NB4 (cell line): ENCODE data around the gene USF3.

Experiments used
- DNase-seq: peaks from one replicate; pipeline ENCODE4 v3.0.0; 2010; ENCODE audit warnings: low read depth
- H3K4me3 ChIP-seq: one replicate; pipeline ENCODE4 v1.5.1; 2011; ENCODE audit warnings: mild to moderate bottlenecking, low read depth, low read length, moderate library complexity
- CTCF ChIP-seq: IDR thresholded peaks from one replicate; pipeline ENCODE4 v1.5.1; 2012; ENCODE audit warnings: low read depth, low read length
- MYC ChIP-seq: IDR thresholded peaks from 2 replicates; pipeline ENCODE4 v1.6.1; 2011; ENCODE audit warnings: low read depth, low read length
- POLR2A ChIP-seq: IDR thresholded peaks from 2 replicates; pipeline ENCODE4 v1.6.1; 2011; ENCODE audit warnings: mild to moderate bottlenecking; ENCODE audit not compliant: insufficient read length; ENCODE audit errors: extremely low read depth
- TF ChIP-seq, protein P1 (sequence below): IDR thresholded peaks from 2 replicates; pipeline ENCODE4 v1.6.1; 2011; ENCODE audit warnings: low read depth, low read length

USF3 gene

DNA sequence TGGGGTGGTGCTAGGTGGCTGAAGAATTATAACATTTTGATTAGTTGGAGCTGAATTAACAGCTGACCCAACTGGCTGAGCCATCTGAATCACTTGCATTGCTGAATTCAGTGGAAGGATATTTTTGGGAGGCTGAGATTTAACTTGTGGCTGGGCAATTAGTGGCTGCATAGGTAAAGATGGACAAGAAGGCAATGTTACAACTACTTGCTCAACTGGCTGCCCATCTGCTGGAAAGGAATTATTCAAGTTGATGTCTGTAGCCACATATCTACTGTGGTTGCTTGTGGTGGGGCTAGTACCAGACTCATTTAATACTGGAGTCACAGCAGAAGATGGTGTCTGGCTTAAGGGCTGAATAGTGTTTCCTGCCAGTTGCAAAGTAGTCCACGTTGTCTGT lies 36.4 kb downstream of the USF3 start:
- no peak overlapping the region for H3K4me3 ChIP-seq
- no peak for DNase-seq
- no peak for TF ChIP-seq MYC
- no peak for TF ChIP-seq CTCF
- no peak for TF ChIP-seq POLR2A
- TF ChIP-seq, protein P1, sequence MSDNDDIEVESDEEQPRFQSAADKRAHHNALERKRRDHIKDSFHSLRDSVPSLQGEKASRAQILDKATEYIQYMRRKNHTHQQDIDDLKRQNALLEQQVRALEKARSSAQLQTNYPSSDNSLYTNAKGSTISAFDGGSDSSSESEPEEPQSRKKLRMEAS: no peak

GRCh38 chr3:113659101-113659541 lies 37.3 kb downstream of the USF3 start:
- no peak overlapping the region for H3K4me3 ChIP-seq
- TF ChIP-seq POLR2A (no peak), CTCF (no peak), MYC (no peak)
- TF ChIP-seq, protein P1: no peak
- no peak for DNase-seq

GRCh38 chr3:113658107-113658506 lies 38.3 kb downstream of the USF3 start:
- no peak for DNase-seq
- no peak overlapping the region for H3K4me3 ChIP-seq
- TF ChIP-seq, protein P1: no peak
- TF ChIP-seq POLR2A: no peak
- TF ChIP-seq CTCF: no peak
- TF ChIP-seq MYC: no peak

DNA sequence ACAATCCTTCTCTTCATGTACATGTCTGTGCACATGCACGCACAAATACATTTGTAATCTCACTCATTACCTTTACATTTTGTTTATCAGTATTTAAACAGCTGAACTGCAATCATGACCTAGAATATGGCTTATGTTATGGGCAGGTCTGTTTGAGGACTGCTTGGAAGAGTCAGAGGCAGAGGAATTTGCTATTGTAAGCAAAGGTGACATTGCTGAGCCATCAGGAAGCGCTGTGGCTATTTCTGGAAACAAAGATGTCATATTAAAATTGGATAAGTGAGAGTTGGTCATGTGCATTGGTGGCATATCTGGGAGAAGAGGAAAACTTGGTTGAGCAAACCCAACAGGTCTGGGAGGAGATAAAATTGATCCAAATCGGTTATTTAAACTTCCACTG lies 41.6 kb downstream of the USF3 start:
- no peak overlapping the region for H3K4me3 ChIP-seq
- no peak for DNase-seq
- TF ChIP-seq MYC (no peak), POLR2A (no peak), CTCF (no peak)
- TF ChIP-seq, protein P1: no peak

GRCh38 chr3:113654310-113654709 lies 42.1 kb downstream of the USF3 start:
- TF ChIP-seq POLR2A (no peak), CTCF (no peak), MYC (no peak)
- TF ChIP-seq, protein P1: no peak
- no peak for DNase-seq
- H3K4me3 ChIP-seq: no peak overlapping the region
